ENCODE results near the gene KAZN.
"Not testable (repeated sequence)": the region's sequence is repeated elsewhere in the genome, so short reads cannot be mapped to it uniquely, and the experiment has no call there.

Gene KAZN

DNA sequence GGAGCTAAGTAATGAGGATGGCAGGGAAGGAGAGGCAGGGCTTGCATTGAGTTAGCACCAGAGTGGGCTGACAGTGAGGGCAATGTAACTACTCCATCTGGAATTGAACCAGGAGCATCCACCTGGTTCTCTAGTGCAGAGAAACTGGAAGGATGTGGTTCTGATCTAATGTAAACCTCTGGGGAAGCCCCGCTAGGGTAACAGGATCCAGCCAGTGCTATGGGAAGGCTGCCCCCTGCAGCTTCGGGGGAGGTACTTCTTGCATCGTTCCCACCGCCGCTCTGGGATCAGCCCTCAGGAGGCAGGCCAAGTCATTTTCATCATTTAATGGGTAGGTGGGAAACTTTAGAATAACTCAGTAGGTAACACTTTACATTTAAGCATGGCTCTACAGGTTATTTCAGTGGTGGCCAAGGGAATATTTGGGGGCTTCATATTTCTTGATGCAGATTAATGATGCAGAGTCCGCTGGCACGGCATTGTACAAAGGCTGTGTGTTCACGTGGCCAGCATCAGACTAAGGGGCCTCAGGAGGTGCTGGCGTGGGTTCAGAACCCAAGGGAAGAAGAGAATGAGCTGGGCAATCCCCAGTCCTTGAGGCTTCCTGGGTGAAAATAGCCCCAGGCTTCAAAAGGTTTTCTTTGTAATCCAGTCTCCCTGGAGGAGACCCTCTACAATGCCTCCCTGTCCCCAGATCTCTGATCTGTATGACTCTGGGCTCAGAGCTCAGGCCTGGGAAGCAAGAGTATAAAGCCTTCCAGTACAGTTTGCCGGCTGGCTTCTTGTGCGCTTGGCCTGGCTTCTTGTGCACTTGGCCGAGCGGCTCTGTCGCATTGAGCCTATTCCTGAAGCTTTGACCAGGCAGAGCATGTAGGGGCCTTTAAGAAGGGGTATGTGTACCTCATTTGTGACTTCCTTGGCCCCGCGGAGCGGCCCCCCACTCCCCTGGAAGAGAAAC lies 26.4 kb upstream of the KAZN start:
- TF ChIP-seq, protein P1, sequence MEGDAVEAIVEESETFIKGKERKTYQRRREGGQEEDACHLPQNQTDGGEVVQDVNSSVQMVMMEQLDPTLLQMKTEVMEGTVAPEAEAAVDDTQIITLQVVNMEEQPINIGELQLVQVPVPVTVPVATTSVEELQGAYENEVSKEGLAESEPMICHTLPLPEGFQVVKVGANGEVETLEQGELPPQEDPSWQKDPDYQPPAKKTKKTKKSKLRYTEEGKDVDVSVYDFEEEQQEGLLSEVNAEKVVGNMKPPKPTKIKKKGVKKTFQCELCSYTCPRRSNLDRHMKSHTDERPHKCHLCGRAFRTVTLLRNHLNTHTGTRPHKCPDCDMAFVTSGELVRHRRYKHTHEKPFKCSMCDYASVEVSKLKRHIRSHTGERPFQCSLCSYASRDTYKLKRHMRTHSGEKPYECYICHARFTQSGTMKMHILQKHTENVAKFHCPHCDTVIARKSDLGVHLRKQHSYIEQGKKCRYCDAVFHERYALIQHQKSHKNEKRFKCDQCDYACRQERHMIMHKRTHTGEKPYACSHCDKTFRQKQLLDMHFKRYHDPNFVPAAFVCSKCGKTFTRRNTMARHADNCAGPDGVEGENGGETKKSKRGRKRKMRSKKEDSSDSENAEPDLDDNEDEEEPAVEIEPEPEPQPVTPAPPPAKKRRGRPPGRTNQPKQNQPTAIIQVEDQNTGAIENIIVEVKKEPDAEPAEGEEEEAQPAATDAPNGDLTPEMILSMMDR (IDR thresholded peaks at IDR 0.05; ENCODE audit: low read depth, low read length): peak; percentile 12
- no peak for DNase-seq (ENCODE audit: extremely low read depth, low read depth)

DNA sequence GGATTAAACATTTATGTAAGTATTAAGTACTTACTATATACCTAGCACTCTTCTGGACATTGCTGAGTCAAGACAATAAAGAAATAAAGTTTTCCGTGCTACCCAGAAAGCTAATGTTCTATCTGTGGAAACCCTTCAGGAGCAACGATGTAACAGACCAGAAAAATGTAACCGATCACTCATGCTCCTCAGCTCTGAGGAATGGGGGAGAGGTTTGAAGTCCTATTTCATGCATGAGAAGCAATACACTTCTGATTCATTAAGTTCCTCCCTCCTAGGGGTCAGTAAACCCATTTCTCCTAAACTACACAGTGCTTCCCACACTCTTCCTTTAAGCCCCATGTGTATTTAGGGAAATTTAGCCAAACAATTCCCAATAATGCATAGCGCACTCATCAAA lies 25.6 kb upstream of the KAZN start:
- DNase-seq (ENCODE audit: extremely low read depth, low read depth): no peak
- TF ChIP-seq, protein P1 (IDR thresholded peaks at IDR 0.05; ENCODE audit: low read depth, low read length): no peak

DNA sequence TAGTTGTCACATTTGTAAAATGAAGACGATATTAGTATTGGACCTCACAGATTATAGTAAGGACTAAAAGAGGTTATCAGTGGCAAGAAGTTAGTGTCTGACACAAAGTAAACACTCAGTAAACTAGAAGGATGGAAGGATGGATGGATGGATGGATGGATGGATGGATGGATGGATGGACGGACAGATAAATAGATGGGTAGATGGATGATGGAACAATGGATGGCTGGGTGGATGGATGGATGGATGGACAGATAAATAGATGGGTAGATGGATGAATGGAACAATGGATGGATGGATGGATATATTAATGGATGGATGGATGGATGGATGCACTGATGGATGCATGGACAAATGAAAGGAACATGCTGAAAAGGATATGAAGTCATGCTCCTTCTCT lies 22.3 kb upstream of the KAZN start:
- TF ChIP-seq, protein P1 (IDR thresholded peaks at IDR 0.05; ENCODE audit: low read depth, low read length): no peak
- no peak for DNase-seq (ENCODE audit: extremely low read depth, low read depth)

DNA sequence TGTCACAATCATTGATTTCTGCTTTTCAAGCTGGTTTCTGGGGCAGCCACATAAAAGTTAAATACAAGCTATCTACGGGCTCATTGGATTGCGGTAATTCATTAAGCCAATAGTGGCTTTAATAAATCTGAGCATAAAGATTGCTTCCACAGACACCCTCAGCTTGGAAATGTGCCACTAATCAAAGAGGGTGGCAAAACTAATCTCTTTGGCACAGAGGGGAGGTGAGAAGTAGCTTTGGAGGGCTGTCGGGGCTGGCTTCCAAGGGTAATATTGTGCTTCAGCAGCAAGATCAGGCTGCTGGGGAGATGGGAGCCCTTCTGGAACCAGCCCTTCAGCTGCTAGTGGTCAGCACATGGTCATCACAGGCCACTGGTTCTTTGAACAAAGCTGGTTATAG lies 21.2 kb upstream of the KAZN start:
- DNase-seq (ENCODE audit: extremely low read depth, low read depth): no peak
- TF ChIP-seq, protein P1 (IDR thresholded peaks at IDR 0.05; ENCODE audit: low read depth, low read length): no peak

DNA sequence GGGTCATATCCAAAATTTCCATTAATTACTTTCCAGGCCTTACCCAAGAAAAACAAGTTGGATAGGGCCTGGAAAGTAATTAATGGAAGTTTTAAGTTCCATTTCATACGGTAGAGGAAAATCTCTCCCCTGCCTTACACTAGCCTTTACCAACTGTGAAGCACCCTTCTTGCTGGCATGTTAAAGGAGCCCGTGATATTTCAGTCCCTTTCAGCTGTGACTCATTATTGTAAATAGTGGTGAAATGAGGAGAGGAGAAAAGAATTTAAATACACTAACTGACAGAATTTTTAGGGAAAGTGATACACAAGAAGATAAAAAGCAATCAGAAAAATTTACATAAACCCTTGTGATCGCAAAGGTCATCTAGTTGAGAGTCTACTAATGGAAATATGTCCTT lies 20.3 kb upstream of the KAZN start:
- TF ChIP-seq, protein P1 (IDR thresholded peaks at IDR 0.05; ENCODE audit: low read depth, low read length): no peak
- DNase-seq (ENCODE audit: extremely low read depth, low read depth): no peak

DNA sequence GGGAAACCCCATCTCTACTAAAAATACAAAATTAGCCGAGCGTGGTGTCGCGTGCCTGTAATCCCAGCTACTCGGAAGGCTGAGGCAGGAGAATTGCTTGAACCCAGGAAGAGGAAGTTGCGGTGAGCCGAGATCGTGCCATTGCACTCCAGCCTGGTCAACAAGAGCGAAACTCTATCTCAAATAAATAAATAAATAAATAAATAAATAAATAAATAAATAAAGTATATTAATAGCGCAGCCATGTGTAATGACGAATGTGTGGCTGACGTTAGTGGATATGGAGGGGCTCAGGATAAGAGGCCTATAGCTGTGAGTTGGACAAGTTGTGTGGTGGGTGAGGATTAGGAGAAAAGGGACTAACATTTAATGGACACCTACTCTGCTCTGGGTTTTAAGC lies 18.2 kb upstream of the KAZN start:
- DNase-seq (ENCODE audit: extremely low read depth, low read depth): not testable (repeated sequence)

DNA sequence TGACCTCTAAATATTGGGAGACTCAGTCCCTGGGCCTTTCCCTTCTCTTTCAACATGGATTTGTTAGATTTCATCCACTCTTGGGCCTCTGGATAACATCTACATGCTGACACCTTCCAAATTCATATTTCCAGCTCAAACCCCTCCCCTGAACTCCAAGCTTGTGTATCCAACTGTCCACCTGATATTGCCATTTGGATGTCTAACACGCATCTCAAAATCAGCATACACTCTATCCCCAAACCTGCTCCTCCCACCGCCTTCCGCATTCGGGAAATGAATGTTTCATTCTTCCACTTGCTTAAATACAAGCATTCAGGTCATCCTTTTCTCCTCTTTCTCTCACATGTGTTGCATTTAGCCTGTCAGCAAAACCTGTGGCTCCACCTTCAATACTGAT lies 17.5 kb upstream of the KAZN start:
- DNase-seq (ENCODE audit: extremely low read depth, low read depth): no peak
- TF ChIP-seq, protein P1 (IDR thresholded peaks at IDR 0.05; ENCODE audit: low read depth, low read length): no peak

DNA sequence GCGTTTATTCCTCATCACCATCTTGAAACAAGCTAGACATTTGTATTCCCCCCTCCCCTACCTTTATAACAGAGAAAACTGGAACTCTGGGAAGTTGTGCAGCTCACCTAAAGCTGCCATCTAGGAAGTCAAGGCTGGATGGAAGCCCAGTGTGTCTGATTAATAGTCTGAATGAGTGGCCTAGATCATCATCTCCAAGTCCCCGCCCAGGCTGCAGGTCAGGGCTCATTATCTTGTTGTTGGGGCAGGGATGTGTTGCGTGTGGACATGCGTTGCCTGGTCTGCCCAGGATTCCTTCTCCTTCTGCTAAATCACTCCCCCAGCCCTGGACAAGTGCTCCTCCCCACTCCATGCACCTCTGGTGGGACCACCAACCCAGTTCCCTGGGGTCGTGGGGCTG lies 14.7 kb upstream of the KAZN start:
- DNase-seq (ENCODE audit: extremely low read depth, low read depth): no peak
- TF ChIP-seq, protein P1 (IDR thresholded peaks at IDR 0.05; ENCODE audit: low read depth, low read length): no peak
